HAP-1 (cell line): ENCODE measurements around the gene DAGLB.
A peak's percentile ranks its signal among the peaks of the same experiment; 100 is the strongest.
"Not testable (repeated sequence)": the region's sequence is repeated elsewhere in the genome, so short reads cannot be mapped to it uniquely, and the experiment has no call there.

Experiments used
- DNase-seq, 2 experiments: peaks; one replicate each; pipeline ENCODE4 v3.0.0-alpha.2; 2016 to 2020; ENCODE audit warnings: low spot score in 2 of 2
- H3K27me3 ChIP-seq: fragments of 250-450 bp; sonication (Bioruptor Pico); 2 replicates; pipeline ENCODE4 v1.5.1; 2020; ENCODE audit warnings: low read depth, mild to moderate bottlenecking, moderate library complexity
- H3K36me3 ChIP-seq: fragments of 250-450 bp; sonication (Bioruptor Pico); replicated peaks from 2 replicates; pipeline ENCODE4 v1.5.1; 2020; ENCODE audit warnings: mild to moderate bottlenecking
- H3K4me1 ChIP-seq: fragments of 250-450 bp; sonication (Bioruptor Pico); 2 replicates; pipeline ENCODE4 v1.5.1; 2020; ENCODE audit warnings: mild to moderate bottlenecking
- H3K4me3 ChIP-seq: fragments of 250-450 bp; sonication (Bioruptor Pico); 2 replicates; pipeline ENCODE4 v1.5.1; 2020; ENCODE audit warnings: mild to moderate bottlenecking, moderate library complexity
- H3K9me3 ChIP-seq: fragments of 250-450 bp; sonication (Bioruptor Pico); 2 replicates; pipeline ENCODE4 v1.5.1; 2020; ENCODE audit warnings: mild to moderate bottlenecking, moderate library complexity
- in situ Hi-C: fragments of 300-500 bp; cut with MboI; formaldehyde crosslinking; loops from 3 replicates; pipeline ENCODE4 v1.14.3; 2020; ENCODE audit warnings: low sequenced_read_pairs, inconsistent platforms, mixed read lengths

Gene DAGLB

GRCh38 chr7:6450591-6450990, 2.8 kb upstream of the DAGLB start:
- H3K4me1 ChIP-seq, in situ Hi-C loops, H3K9me3 ChIP-seq, H3K27me3 ChIP-seq, H3K4me3 ChIP-seq, H3K36me3 ChIP-seq, DNase-seq: not testable (repeated sequence)

GRCh38 chr7:6449884-6450283, 2.1 kb upstream of the DAGLB start:
- H3K27me3 ChIP-seq, H3K4me3 ChIP-seq, in situ Hi-C loops, DNase-seq, H3K9me3 ChIP-seq, H3K4me1 ChIP-seq, H3K36me3 ChIP-seq: not testable (repeated sequence)

- in situ Hi-C loops = no loop called here
- peak overlapping the region; percentile 99 for H3K4me3 ChIP-seq
- peaks cover 18% of the 10 kb centered on the region for H3K36me3 ChIP-seq
- H3K27me3 ChIP-seq = no peaks in the 10 kb centered on the region
- H3K9me3 ChIP-seq = no peaks in the 10 kb centered on the region
- no peak for DNase-seq
- peaks cover 7% of the 10 kb centered on the region; the same call in 1 of the 2 replicates for H3K4me1 ChIP-seq
Measured at GRCh38 chr7:6448943-6449543, 1.3 kb upstream of the DAGLB start.

GRCh38 chr7:6446838-6447580, 745 bp downstream of the DAGLB start:
- DNase-seq = peak; percentile 79 to 95
- no peaks in the 10 kb centered on the region for H3K9me3 ChIP-seq
- peak overlapping the region; percentile 99 for H3K4me3 ChIP-seq
- H3K27me3 ChIP-seq = no peaks in the 10 kb centered on the region
- peaks cover 7% of the 10 kb centered on the region; the same call in 1 of the 2 replicates for H3K4me1 ChIP-seq
- peaks cover 34% of the 10 kb centered on the region for H3K36me3 ChIP-seq
- in situ Hi-C loops = no loop called here

- Histone ChIP-seq H3K36me3 (peaks cover 43% of the 10 kb centered on the region), H3K27me3 (no peaks in the 10 kb centered on the region), H3K4me3 (no peak overlapping the region), H3K4me1 (peaks cover 7% of the 10 kb centered on the region; the same call in 1 of the 2 replicates), H3K9me3 (no peaks in the 10 kb centered on the region)
- DNase-seq = no peak
- in situ Hi-C loops = no loop called here
Measured at GRCh38 chr7:6444516-6445269, 3.1 kb downstream of the DAGLB start.

- no peaks in the 10 kb centered on the region for H3K27me3 ChIP-seq
- H3K9me3 ChIP-seq = no peaks in the 10 kb centered on the region
- peaks cover 5% of the 10 kb centered on the region; the same call in 1 of the 2 replicates for H3K4me1 ChIP-seq
- peaks cover 53% of the 10 kb centered on the region for H3K36me3 ChIP-seq
- no peak overlapping the region for H3K4me3 ChIP-seq
- in situ Hi-C loops = no loop called here
- DNase-seq = no peak
Measured at GRCh38 chr7:6443372-6443941, 4.3 kb downstream of the DAGLB start.

GRCh38 chr7:6442114-6442513, 5.6 kb downstream of the DAGLB start:
- no peak for DNase-seq
- Histone ChIP-seq H3K27me3 (no peaks in the 10 kb centered on the region), H3K4me3 (no peak overlapping the region), H3K9me3 (no peaks in the 10 kb centered on the region), H3K36me3 (peaks cover 54% of the 10 kb centered on the region), H3K4me1 (peaks cover 7% of the 10 kb centered on the region)
- in situ Hi-C loops = no loop called here

GRCh38 chr7:6440381-6440780, 7.4 kb downstream of the DAGLB start:
- peaks cover 3% of the 10 kb centered on the region; the same call in 1 of the 2 replicates for H3K4me1 ChIP-seq

GRCh38 chr7:6438427-6438826, 9.3 kb downstream of the DAGLB start:
- no peak for DNase-seq
- H3K4me1 ChIP-seq = peaks cover 3% of the 10 kb centered on the region; the same call in 1 of the 2 replicates
- no peaks in the 10 kb centered on the region for H3K9me3 ChIP-seq
- in situ Hi-C loops = no loop called here
- no peaks in the 10 kb centered on the region for H3K27me3 ChIP-seq
- peaks cover 54% of the 10 kb centered on the region for H3K36me3 ChIP-seq
- no peak overlapping the region for H3K4me3 ChIP-seq

More at GRCh38 chr7:6440381-6440780, 7.4 kb downstream of the DAGLB start:
- no peak for DNase-seq
- Histone ChIP-seq H3K4me3 (no peak overlapping the region), H3K27me3 (no peaks in the 10 kb centered on the region), H3K9me3 (no peaks in the 10 kb centered on the region), H3K36me3 (peaks cover 57% of the 10 kb centered on the region)
- in situ Hi-C loops = no loop called here

- Histone ChIP-seq H3K4me3 (no peak overlapping the region), H3K36me3 (peaks cover 54% of the 10 kb centered on the region), H3K27me3 (no peaks in the 10 kb centered on the region), H3K9me3 (no peaks in the 10 kb centered on the region), H3K4me1 (peaks cover 3% of the 10 kb centered on the region; the same call in 1 of the 2 replicates)
- in situ Hi-C loops = no loop called here
- DNase-seq = no peak
Measured at GRCh38 chr7:6437251-6437650, 10.5 kb downstream of the DAGLB start.

- H3K36me3 ChIP-seq = peaks cover 56% of the 10 kb centered on the region
- peaks cover 3% of the 10 kb centered on the region; the same call in 1 of the 2 replicates for H3K4me1 ChIP-seq
- in situ Hi-C loops = no loop called here
- H3K4me3 ChIP-seq = no peak overlapping the region
- no peaks in the 10 kb centered on the region for H3K27me3 ChIP-seq
- no peaks in the 10 kb centered on the region for H3K9me3 ChIP-seq
- no peak for DNase-seq
Measured at GRCh38 chr7:6436385-6436685, 11.4 kb downstream of the DAGLB start.

- H3K4me3 ChIP-seq = no peak overlapping the region
- H3K4me1 ChIP-seq = peaks cover 3% of the 10 kb centered on the region; the same call in 1 of the 2 replicates
- no peaks in the 10 kb centered on the region for H3K9me3 ChIP-seq
- DNase-seq = peak; percentile 86 to 90
- peaks cover 60% of the 10 kb centered on the region for H3K36me3 ChIP-seq
- in situ Hi-C loops = no loop called here
- no peaks in the 10 kb centered on the region for H3K27me3 ChIP-seq
Measured at GRCh38 chr7:6435486-6436384, 12.0 kb downstream of the DAGLB start.
